SIG-M5 treated with dmso at 0.1 percent for 504 hours (cell line): ENCODE data around the gene GSK3A.

Experiments used
- DNase-seq: peaks from one replicate; lab custom pipeline; 2025; ENCODE audit not compliant: unreplicated experiment; lab: John Stamatoyannopoulos, UW

The GSK3A gene

DNA sequence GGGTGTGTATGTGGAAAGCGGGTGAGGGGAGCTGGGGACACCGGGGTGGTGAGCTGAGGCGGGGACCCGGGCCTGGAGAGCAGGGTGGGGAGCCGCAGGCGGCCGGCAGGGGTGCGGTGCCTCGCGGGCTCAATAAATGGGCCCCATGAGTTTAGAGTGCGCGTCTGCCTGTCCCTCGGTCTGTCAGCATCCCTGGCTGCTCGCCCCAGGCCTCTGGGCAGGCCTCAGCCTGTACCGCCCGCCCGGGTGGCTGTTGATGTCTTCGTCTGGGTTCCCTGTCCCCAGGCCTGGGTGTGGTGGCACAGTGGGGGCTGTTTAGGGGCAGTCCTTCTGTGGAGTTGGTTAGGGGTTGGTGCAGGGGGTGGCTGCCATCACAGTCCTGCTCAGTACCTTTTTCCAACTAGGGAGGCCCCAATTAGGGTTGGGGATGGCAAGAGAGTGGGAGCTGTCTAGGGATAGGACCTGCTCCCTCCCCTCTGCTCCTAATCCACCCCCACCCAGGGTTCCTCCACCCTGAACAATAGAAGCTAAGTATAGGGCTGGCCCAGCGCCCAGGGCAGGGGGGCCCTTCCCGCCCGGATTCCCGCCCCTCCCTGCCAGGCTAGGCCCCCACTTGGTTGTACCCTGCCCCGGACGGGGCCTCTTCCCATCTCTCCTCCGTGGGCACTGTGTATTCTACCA is 38.9 kb upstream of the GSK3A start:
- peak; percentile 27 for DNase-seq

DNA sequence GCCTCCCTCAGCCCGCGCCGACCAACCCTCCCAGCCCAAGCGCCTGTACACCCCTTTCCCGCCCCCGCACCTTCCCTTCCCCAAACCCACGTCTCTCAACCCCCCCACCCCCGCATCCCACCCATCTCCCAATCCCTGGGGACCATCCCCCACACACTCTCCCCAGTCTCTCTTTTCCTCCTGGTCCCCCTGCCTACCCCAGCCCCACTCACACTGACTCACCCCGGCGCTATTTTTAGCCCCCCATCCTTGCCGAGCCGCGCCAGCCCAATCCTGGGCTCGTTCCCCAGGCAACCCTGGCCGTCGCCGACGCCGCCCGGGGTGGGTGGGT is 38.4 kb upstream of the GSK3A start:
- DNase-seq: no peak

DNA sequence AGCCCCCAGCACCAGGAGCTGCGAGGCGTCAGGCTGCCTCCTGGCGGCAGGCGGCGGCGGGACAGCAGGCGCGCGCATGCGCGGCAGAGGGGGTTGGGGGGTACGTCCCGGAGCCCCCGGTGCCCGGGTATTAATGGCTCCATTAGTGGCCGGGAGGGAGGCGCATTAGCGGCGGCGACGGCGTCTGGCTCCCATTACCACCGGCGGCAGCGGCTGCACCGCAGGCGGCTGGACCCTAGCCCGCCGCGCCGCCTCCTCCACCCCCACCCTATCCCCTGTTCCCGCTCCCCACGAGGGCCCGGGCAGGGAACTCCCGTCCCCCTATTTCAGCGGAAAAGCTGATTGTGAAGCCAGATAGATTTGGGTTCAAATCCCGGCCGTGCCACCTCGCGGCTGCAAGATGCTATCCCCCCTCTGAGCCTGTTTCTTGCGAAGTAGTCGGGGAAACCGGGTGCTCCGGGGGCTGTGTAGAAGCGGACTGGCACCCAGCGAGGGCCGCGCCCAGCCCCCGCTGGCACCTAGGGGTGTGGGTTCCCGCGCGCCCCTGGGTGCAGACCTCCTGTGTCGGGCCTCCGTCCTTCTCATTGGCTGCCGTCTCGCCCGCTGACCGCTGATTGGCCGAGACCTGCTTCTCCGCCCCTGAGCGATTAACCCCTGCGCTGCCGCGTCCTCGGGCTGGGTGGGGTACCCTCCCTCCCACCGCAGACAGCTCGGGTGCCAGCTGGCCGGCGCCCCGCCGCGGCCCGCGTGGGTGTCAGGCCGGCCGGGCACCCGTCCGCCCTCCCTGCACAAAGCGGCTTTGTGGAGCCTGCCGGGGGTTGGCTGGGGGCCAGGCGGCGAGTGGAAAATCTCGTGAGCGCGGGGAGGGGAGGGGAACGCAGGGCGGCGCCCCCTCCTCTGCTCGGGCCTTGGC is 37.8 kb upstream of the GSK3A start:
- peak; percentile 86 for DNase-seq

DNA sequence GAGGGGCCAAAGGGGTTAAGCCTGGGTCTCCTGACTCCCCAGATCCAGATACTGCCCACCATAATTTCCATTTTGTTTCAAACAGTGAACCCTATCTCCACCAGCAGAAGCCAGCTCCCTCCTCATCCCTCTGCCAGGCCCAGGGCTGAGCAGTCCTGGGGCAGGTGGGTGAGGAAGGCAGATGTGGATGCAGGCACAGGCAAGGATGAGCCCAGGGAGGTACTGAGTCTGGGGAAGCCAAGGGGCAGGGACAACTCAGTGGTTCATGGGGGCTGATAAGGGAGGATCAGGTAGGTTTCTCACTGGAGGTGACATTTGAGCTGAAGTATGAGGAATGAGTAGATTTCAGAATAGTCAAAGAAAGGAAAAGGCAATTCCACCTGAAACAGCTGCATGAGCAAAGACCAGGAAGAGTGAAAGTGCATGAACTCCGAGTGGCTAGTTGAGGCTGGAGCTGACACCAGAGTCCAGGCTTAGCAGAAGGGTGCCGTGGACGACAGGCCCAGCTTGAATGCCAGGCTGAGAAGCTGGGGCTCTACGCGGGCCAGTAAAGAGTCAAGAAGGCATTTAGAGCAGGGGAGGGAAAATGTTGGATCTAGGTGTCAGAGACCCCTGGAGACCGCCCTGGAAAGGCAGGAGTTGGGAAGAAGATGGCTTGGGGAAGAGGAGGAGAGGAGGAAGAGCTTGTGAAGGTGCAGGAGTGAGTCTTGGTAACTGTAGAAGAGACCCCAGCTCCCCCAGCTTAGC is 36.9 kb upstream of the GSK3A start:
- DNase-seq: peak; percentile 25

DNA sequence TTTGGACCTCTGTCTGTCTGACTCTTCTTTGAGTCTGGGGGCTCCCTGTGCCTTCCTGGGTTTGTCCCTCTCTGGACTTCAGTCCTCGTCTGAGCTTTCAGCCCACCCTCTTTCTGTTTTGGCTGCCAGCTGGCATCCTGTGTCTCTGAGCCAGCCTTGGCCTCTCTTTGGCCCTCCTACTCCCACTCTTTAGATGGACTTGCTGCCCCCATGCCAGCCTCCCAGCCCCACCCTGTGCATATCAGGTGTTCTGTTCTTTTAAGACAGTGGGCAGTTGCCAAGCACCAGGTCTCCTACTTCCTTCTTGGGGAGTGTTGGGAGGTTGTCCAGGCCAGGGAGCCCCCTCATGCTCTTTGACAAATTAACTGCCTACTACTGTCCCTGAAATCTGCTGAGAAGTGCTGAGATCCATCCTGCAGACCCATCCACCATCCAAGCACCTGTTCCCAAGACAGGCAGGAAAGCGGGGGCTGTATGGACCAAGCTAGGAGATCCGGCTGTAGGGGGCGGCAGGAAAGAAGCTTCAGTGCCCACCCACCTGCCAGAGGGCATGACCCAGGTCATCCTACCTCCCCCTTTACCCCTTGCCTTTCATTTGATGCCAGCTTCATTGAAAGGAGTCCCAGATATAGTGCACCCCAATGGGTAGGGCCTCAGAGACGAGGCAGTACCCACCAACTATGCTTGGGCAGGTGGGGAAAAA is 36.2 kb upstream of the GSK3A start:
- DNase-seq: no peak

DNA sequence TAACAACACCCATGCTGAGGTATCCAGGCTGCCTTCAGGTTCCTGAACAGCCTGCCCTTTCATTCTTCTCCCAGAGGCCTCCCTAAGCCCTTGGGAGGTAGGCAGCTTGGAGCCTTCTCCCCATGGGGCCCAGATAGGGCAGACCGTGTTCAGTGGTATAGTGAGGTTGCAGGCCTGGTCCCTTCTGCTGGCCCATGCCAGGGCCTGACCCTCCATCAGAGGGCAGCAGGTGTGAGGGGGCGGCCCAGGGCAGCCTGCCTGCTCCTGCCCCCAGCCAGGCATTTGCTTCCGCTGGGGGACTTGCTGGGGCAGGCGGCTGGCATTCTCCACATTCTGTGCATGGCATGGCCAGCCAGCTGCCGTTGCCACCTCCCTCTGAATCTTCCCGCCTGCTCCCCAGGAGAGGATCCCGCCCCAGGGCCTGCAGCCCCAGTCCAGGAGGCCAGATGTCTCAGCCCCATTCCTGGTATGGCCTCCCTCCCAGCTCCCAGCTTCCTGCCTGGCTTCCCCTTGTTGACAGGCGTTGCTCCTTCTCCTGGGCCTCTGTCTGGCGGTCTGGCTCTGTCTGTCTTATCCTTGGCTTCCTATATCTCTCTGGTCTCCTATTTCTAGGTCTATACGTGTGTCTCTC is 35.5 kb upstream of the GSK3A start:
- no peak for DNase-seq

DNA sequence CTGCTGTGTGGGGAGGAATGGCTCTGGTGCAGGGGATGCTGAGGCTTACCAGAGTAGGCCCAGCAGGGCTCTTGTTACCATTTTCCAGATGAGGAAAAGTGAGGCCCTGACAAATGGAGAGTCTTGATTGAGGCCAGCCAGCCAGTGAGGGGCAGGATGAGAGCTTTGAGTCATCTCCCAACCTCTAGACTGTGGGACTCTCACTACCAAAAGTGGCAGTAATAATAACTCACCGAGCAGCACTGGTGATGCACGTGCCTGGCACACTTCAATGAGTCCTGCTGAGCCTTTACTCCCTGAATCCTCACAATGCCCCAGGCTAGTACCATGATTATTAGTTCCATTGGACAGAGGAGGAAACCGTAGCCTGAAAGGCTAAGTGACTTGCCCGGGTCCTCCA is 34.4 kb upstream of the GSK3A start:
- DNase-seq: no peak

DNA sequence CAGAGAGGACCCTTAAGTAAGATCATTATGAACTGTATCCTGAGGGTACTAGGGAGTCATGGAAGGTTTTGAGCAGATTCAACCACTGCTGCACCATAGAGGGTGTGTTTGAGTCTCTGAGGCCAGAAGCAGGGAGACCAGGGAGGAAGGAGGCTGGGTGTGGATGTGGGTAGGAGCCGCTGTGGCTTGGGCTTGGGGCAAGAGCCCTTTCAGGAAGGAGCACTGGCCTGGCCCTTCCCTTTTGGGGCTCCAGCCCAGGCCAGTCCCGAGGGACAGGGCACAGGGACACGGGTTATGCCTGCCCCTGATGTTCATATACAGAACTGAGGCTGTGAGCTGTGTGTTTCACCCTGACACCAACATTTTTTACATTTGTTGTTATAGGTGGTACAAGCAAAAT is 33.9 kb upstream of the GSK3A start:
- no peak for DNase-seq

DNA sequence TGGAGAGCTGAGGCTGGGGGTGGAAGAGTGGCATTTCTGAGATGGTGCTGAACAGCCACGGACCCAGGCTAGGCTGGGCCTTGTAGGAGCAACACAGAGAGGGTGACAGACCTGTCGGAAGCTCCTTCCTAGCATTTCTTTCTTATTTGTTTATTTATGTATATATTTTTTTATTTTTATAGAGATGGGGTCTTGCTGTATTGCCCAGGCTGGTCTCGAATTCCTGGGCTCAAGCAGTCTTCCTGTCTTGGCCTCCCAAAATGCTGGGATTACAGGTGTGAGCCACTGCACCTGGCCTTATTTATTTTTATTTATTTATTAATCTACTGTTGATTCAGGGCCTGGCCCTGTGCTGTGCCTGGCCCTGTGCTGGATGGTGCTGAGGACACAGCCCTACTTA is 33.1 kb upstream of the GSK3A start:
- DNase-seq: no peak

DNA sequence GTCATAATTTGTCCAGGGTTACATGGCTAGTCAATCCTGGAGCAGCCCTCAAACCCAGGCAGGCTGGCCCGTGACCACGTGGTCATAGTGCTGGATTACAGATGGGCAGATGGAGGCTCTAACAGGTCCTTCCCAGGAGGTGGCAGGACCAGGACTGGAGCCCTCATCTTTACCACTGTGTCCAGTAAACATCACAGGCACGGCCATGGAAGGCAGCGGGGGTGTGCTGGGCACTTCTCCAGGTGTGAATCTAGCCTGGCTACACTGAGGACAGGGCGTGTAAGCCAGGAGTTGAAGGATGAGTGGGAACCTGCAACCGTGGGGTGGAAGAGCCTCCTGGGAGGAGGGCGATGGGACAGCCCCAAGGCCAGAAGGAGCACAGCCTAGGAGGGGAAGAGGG is 32.7 kb upstream of the GSK3A start:
- DNase-seq: no peak

DNA sequence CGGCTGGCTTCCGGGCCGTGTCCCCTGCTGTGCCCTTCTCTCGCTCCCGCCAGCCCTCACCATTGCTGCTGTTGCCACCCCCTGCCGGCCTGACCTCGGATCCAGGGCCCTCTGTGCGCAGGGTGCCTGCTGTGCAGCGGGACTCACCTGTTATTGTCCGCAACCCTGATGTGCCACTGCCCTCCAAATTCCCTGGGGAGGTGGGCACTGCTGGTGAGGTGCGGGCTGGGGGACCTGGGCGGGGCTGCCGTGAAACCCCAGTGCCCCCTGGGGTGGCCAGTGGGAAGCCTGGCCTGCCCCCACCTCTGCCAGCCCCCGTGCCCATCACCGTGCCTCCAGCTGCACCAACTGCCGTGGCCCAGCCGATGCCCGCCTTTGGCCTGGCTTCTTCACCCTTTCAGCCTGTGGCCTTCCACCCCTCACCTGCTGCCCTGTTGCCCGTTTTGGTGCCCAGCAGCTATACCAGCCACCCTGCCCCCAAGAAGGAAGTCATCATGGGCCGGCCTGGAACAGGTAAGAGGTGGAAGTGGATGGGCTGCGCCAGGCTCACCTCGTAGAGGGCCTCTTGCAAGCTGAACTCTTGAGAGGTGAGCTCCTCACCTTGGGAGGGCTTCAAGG is 31.8 kb upstream of the GSK3A start:
- no peak for DNase-seq

DNA sequence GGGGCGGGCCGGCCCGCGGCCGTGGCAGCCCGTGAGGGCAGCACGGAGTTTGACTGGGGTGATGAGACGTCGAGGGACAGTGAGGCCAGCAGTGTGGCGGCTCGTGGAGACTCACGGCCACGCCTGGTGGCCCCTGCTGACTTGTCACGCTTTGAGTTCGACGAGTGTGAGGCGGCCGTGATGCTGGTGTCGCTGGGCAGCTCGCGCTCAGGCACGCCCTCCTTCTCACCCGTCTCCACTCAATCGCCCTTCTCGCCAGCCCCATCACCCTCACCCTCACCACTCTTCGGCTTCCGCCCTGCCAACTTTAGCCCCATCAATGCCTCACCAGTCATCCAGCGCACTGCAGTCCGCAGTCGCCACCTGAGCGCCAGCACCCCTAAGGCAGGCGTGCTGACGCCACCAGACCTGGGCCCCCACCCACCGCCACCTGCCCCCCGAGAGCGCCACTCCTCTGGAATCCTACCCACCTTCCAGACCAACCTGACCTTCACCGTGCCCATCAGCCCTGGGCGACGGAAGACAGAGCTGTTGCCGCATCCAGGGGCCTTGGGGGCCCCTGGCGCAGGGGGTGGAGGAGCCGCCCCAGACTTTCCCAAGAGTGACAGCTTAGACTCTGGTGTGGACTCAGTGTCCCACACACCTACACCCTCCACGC is 31.1 kb upstream of the GSK3A start:
- no peak for DNase-seq

DNA sequence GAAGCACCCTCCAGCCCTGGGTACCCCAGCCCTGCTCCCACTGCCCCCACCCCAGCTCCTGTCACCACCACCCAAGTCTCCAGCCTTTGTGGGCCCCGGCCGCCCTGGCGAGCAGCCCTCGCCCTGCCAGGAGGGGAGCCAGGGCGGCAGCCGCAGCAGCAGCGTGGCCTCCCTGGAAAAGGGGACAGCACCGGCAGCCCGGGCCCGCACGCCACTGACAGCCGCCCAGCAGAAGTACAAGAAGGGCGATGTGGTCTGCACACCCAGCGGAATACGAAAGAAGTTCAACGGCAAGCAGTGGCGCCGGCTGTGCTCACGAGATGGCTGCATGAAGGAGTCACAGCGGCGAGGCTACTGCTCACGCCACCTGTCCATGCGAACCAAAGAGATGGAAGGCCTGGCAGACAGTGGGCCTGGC is 30.6 kb upstream of the GSK3A start:
- no peak for DNase-seq

DNA sequence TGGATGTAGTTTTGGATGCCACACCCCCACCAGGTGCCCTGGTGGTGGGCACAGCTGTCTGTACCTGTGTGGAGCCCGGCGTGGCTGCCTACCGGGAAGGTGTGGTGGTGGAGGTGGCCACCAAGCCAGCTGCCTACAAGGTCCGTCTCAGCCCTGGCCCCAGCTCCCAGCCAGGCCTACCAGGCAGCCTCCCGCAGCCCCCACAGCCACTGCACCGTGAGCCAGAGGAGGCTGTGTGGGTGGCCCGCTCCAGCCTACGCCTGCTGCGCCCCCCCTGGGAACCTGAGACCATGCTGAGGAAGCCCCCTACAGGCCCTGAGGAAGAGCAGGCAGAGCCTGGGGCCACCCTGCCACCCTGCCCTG is 30.1 kb upstream of the GSK3A start:
- DNase-seq: no peak

DNA sequence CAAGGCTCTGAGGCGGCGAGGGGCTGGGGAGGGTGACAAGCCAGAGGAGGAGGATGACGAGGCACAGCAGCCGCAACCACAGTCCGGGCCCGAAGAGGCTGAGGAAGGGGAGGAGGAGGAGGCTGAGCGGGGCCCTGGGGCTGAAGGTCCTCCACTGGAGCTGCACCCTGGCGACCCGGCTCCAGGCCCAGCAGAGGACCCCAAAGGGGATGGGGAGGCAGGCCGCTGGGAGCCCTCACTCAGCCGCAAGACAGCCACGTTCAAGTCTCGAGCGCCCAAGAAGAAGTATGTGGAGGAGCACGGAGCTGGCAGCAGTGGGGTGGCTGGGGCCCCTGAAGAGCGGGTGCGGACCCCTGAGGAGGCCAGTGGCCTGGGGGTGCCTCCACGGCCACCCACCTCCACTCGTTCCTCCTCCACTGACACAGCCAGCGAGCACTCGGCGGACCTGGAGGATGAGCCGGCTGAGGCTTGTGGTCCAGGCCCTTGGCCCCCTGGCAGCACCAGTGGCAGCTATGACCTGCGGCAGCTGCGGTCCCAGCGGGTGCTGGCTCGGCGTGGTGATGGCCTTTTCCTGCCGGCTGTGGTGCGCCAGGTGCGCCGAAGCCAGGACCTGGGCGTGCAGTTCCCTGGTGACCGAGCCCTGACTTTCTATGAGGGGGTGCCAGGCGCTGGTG is 29.6 kb upstream of the GSK3A start:
- no peak for DNase-seq

DNA sequence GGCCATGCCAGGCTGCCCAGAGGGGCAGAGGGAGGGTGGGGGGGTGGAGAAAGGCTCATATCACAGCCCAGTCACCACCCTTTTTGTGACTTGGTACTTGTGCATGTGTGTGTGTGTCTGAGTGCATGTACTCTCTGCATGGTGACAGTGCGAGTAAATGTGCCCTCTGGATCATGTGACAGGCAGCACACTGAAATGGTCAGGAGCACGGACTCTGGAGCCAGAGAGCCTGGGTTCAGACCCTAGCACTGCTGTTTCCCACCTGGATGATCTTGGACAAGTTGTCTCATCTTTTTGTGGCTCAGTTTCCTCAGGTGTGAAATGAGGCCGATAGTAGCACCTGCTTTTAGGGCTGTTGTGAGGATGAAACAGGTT is 28.6 kb upstream of the GSK3A start:
- no peak for DNase-seq

DNA sequence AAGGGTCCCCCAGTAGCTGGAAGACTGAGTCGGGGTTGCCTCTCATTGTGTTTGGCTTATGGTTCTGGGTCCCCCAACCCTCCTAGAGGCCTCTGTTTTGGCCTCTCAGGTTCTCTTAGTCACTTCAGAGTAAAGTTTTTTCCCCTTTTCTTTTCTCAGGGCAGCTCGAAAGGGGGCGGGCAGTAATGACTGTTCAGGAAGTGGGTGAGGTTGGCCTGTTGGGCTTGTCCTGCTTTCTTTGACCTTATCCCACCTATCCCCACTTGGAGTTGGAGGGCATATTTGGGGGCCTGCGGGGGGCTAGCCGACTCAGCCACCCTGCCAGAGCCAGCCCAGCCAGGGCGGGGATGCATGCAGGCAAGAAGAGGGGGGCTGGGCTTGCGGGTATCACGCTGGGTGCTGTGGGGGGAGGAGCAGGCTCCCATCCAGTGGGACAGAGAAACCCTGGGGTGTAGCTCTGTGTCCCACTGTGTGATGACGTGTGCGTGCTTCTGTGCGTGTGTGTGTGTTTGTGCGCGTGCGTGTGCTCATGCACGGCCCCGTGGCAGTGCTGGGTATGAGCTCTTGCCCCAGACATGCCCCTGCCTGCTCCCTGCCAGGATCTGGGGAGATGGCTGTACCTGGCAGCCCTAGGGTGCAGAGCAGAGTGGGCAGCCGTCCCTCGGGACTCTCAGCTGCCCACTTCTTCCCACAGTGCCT is 28.1 kb upstream of the GSK3A start:
- DNase-seq: peak; percentile 76

DNA sequence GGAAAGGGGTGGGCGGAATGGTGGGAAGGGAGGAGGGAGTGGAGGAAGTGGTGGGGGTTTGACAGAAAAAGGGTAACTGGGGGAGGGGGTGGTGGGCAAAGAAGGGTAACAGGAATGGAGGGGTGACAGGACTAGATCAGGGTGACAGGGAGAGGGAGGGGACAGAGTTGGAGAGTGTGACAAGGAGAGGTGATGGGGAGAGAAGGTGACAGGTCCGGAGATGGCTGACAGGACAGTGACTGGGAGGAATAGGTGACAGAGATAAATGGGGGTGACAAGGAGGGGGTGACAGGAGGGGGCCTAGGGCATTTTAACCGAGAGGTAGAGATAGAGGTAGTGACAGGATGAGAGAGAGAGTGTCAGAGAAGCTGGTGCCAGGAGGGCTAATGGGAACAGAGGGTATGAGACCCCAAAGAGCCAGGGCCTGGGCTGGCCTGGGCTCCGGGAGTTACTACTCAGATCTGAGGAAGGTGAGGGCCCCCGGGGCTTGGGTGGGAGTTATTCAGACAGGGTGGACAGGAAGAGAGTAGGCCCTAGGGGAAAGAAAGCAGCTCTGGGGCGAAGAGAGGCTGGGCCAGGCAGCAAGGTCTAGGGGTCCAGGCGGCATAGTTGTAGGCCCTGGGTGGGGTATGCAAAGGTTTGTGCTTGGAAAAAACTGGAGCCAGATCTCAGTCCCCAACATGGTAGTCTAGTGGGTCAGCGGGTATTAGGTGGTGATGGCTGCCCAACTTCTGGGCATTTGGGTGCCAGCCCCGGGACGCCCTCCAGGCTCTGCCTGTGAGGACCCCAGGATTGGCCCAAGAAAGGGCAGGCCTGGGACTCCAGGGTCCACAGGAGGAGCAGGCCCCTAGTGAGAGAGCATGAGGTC is 27.3 kb upstream of the GSK3A start:
- peak; percentile 14 for DNase-seq
